A673 (cell line): ENCODE results near the gene ADORA2B. TPM values are rescaled to one million over a fixed set of nuclear protein-coding genes. Genes with fewer than 3 reads are reported as not detected.

Experiments
- BruUV-seq: library from RNA; stranded (reverse); fragments of 400-500 nt; replicated peaks from 2 replicates; lab custom pipeline; 2021; lab: Mats Ljungman, UMichigan
- CTCF ChIA-PET: fragments of 300-600 bp; sonication (Branson Sonifier 250); formaldehyde crosslinking; loops from one replicate; lab custom pipeline; 2022; ENCODE audit warnings: antibody characterized with exemption; lab: Charles Lee
- POLR2A ChIA-PET: fragments of 300-600 bp; sonication (Branson Sonifier 250); formaldehyde crosslinking; loops from one replicate; lab custom pipeline; 2022; ENCODE audit warnings: antibody characterized with exemption; ENCODE audit not compliant: low non-redundant PET; lab: Charles Lee
- DNase-seq: peaks from one replicate; pipeline ENCODE4 v3.0.0-alpha.2; 2015; ENCODE audit warnings: low spot score
- H3K27ac ChIP-seq: fragments of 200-600 bp; sonication (generic); 2 replicates; pipeline ENCODE4 v1.5.1; 2016; ENCODE audit warnings: mixed run types, low read depth, mild to moderate bottlenecking, mixed read lengths, antibody characterized with exemption, low read length; ENCODE audit not compliant: poor library complexity, severe bottlenecking
- H3K27me3 ChIP-seq: fragments of 200-600 bp; sonication (generic); replicated peaks from 2 replicates; pipeline ENCODE4 v1.6.1; 2017; ENCODE audit warnings: mixed run types, low read depth, mild to moderate bottlenecking, mixed read lengths, antibody characterized with exemption, low read length; ENCODE audit not compliant: insufficient read depth, poor library complexity
- H3K36me3 ChIP-seq: fragments of 200-600 bp; sonication (generic); 2 replicates; pipeline ENCODE4 v1.6.1; 2016; ENCODE audit warnings: mixed run types, mild to moderate bottlenecking, mixed read lengths, antibody characterized with exemption, low read length; ENCODE audit not compliant: insufficient read depth, poor library complexity, severe bottlenecking
- H3K4me1 ChIP-seq: fragments of 200-600 bp; sonication (generic); 2 replicates; pipeline ENCODE4 v1.6.1; 2017; ENCODE audit warnings: mixed run types, mild to moderate bottlenecking, mixed read lengths, antibody characterized with exemption, low read length; ENCODE audit not compliant: insufficient read depth, poor library complexity, severe bottlenecking
- H3K4me3 ChIP-seq: fragments of 200-600 bp; sonication (generic); 2 replicates; pipeline ENCODE4 v1.5.1; 2016; ENCODE audit warnings: low read depth, mixed run types, mild to moderate bottlenecking, mixed read lengths, low read length; ENCODE audit not compliant: poor library complexity, severe bottlenecking
- H3K9me3 ChIP-seq: fragments of 200-600 bp; sonication (generic); 2 replicates; pipeline ENCODE4 v1.6.1; 2016; ENCODE audit warnings: mixed run types, low read depth, mild to moderate bottlenecking, mixed read lengths, antibody characterized with exemption, low read length; ENCODE audit not compliant: poor library complexity, severe bottlenecking
- EZH2 ChIP-seq: fragments of 200-600 bp; sonication (generic); IDR thresholded peaks from 2 replicates; pipeline ENCODE4 v1.6.1; 2017; ENCODE audit warnings: borderline replicate concordance, low read depth, mild to moderate bottlenecking, mixed read lengths, antibody characterized with exemption, low read length; ENCODE audit not compliant: poor library complexity, severe bottlenecking
- intact Hi-C: fragments of 100-400 bp; cut with micrococcal nuclease; formaldehyde crosslinking; loops from one replicate; pipeline ENCODE4 v1.10.0; 2022; ENCODE audit not compliant: unreplicated experiment
- total RNA-seq: library from RNA; stranded (reverse); gene quantifications from 2 replicates; pipeline ENCODE4 v1.2.3, GENCODE V29; 2021
- TF ChIP-seq, protein P1 (sequence below): fragments of 300-800, 200-600 bp; sonication (generic); conservative IDR thresholded peaks from 2 replicates; pipeline ENCODE4 v1.5.1; 2017; ENCODE audit warnings: low read depth, mild to moderate bottlenecking, antibody characterized with exemption, low read length, moderate library complexity, mixed read lengths

ADORA2B gene
- total RNA-seq, 1 experiment from 2014 or later, result 3.9 TPM

DNA sequence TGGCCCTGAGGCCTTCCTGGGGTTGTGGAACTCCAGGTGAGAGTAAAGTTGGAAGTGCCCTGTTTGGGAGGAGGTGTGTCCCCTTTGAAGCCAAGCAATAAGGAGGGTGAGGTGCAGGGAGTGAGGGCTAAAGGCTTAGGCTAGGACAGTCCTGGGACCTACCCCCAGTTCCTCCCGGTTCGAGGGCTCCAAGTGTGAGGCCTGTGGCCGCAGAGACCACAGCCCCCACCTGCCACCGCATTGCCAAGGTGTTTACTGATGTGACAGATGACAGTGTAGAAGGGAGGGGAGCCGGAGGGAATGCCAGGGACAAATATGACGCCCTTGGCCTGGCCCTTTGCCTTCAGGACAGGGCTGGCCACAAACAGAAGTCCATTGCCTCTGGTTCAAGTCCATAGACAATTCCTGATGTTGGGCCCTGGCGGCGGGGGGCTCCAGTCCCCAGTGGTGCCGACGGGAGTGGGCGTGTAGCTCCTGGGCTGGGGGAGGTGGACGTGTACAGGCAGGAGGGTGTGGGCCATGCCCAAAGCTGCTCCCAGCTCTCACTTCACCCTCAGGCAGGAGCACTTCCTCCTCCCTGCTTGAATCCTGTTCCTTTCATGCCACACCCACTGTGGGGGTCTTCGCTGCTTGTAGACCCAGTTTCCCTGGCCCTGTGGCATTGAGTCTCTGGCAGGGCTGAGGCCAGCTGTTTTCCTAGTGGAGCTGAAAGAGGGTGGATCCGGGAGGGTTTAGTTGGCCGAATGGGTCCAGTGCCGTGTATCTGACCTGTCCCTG, 3.2 kb downstream of the ADORA2B start:
- Histone ChIP-seq H3K27me3 (no peaks in the 10 kb centered on the region), H3K9me3 (no peaks in the 10 kb centered on the region), H3K4me1 (peaks cover 7% of the 10 kb centered on the region), H3K4me3 (no peak overlapping the region), H3K27ac (no peak overlapping the region), H3K36me3 (no peaks in the 10 kb centered on the region)
- BruUV-seq, result no TSS peak
- intact Hi-C loops, result no loop called here
- no peak for DNase-seq
- CTCF ChIA-PET, result no interaction called here
- no peak for TF ChIP-seq EZH2
- TF ChIP-seq, protein P1, sequence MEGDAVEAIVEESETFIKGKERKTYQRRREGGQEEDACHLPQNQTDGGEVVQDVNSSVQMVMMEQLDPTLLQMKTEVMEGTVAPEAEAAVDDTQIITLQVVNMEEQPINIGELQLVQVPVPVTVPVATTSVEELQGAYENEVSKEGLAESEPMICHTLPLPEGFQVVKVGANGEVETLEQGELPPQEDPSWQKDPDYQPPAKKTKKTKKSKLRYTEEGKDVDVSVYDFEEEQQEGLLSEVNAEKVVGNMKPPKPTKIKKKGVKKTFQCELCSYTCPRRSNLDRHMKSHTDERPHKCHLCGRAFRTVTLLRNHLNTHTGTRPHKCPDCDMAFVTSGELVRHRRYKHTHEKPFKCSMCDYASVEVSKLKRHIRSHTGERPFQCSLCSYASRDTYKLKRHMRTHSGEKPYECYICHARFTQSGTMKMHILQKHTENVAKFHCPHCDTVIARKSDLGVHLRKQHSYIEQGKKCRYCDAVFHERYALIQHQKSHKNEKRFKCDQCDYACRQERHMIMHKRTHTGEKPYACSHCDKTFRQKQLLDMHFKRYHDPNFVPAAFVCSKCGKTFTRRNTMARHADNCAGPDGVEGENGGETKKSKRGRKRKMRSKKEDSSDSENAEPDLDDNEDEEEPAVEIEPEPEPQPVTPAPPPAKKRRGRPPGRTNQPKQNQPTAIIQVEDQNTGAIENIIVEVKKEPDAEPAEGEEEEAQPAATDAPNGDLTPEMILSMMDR, result no peak
- POLR2A ChIA-PET, result no interaction called here

DNA sequence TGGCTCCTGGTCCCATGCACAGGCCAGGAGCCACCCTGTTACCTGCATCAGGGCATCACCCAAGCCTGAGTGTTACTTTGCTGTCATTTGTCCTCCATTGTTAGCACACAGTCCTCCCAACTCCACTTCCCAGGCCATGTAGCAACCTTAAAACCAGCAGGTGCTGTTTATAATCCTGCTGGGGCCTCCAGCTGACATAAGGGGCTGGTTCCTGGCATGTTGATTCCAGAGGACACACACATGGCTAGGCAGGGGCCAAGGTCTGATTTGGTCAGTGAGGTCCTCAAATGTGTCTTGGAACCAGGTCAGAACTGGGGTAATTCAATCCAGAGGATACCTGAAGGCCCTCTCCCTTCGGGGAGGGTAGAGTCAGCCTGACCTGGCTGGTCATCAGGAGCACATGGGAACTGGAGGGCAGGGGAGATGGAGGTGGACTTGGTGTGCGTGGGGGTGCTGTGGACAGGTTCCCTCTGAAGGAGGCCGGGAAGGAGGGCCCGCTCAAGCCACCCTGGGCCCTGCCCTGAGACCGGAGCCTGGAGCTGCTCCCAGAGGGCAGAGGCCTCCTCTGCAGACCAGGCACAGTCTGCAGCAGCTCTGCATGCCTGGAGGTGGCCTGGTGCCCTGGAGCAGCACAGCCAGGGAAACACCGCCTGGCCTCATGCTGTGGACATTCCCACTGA, 6.6 kb downstream of the ADORA2B start:
- H3K4me3 ChIP-seq, result no peak overlapping the region
- POLR2A ChIA-PET, result no interaction called here
- H3K27ac ChIP-seq, result no peak overlapping the region
- H3K36me3 ChIP-seq, result no peaks in the 10 kb centered on the region
- H3K9me3 ChIP-seq, result no peaks in the 10 kb centered on the region
- TF ChIP-seq EZH2, result no peak
- TF ChIP-seq, protein P1, result no peak
- H3K27me3 ChIP-seq, result no peaks in the 10 kb centered on the region
- DNase-seq, result no peak
- intact Hi-C loops, result no loop called here
- no TSS peak for BruUV-seq
- H3K4me1 ChIP-seq, result peaks cover 5% of the 10 kb centered on the region
- CTCF ChIA-PET, result no interaction called here

DNA sequence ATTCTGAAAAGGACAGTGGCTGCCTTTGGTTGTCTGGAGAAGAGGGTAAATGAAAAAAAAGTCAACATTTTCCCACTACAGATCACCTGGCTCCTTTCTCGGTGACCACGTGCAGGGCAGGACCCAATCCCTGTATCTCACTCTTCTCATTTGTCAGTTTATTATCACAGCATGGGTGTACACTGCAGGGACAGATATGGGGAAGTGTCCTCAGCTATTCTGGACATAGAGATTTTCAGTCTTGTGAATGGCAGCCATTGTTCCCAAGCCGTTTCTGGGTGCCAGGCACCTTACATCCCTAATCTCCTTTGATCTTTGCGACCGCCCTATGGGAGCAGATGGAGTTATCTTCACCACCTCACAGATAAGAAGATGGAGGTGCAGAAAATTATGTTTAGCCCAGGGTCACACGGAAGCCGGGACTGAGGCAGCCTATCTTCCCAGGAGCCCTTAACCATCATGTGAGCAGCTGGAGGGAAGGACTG, 7.2 kb downstream of the ADORA2B start:
- H3K4me1 ChIP-seq, result peaks cover 5% of the 10 kb centered on the region
- H3K36me3 ChIP-seq, result no peaks in the 10 kb centered on the region
- no peak overlapping the region for H3K4me3 ChIP-seq
- CTCF ChIA-PET, result no interaction called here
- no peaks in the 10 kb centered on the region for H3K9me3 ChIP-seq
- TF ChIP-seq, protein P1, result no peak
- TF ChIP-seq EZH2, result no peak
- H3K27ac ChIP-seq, result no peak overlapping the region
- POLR2A ChIA-PET, result no interaction called here
- no peak for DNase-seq
- intact Hi-C loops, result no loop called here
- H3K27me3 ChIP-seq, result no peaks in the 10 kb centered on the region
- no TSS peak for BruUV-seq
